GM23338 (cell line): ENCODE measurements around the gene MITF. TPM values are rescaled to one million over a fixed set of nuclear protein-coding genes. Genes with fewer than 3 reads are reported as not detected.

Source experiments
- ATAC-seq: fragments of 200-7000 bp; cut with Tn5 transposase; 3 replicates; pipeline ENCODE4 v1.9.1; 2020
- DNase-seq: peaks from one replicate; pipeline ENCODE4 v3.0.0-alpha.2; 2015; ENCODE audit warnings: low spot score
- H2AFZ ChIP-seq: fragments of 200-600 bp; sonication (generic); 2 replicates; pipeline ENCODE4 v1.8.0; 2016; ENCODE audit warnings: antibody characterized with exemption, mild to moderate bottlenecking, moderate library complexity
- H3F3A ChIP-seq: fragments of 200-600 bp; sonication (generic); replicated peaks from 2 replicates; pipeline ENCODE4 v1.8.0; 2017; ENCODE audit warnings: antibody characterized with exemption, mixed run types, low read depth
- H3K27ac ChIP-seq: fragments of 200-600 bp; sonication (generic); 2 replicates; pipeline ENCODE4 v1.6.1; 2016; ENCODE audit warnings: low read depth
- H3K27me3 ChIP-seq: fragments of 200-600 bp; sonication (generic); 2 replicates; pipeline ENCODE4 v1.8.0; 2016; ENCODE audit warnings: mild to moderate bottlenecking, mixed run types, moderate library complexity; ENCODE audit not compliant: insufficient read depth
- H3K36me3 ChIP-seq: fragments of 200-600 bp; sonication (generic); 2 replicates; pipeline ENCODE4 v1.8.0; 2016; ENCODE audit warnings: mild to moderate bottlenecking; ENCODE audit not compliant: insufficient read depth
- H3K4me1 ChIP-seq: fragments of 200-600 bp; sonication (generic); 2 replicates; pipeline ENCODE4 v1.8.0; 2016; ENCODE audit warnings: mild to moderate bottlenecking, moderate library complexity; ENCODE audit not compliant: insufficient read depth
- H3K4me2 ChIP-seq: fragments of 200-600 bp; sonication (generic); 2 replicates; pipeline ENCODE4 v1.7.1; 2017; ENCODE audit warnings: mixed run types
- H3K4me3 ChIP-seq: fragments of 200-600 bp; sonication (generic); 2 replicates; pipeline ENCODE4 v1.6.1; 2016; ENCODE audit warnings: mixed run types
- H3K79me2 ChIP-seq: fragments of 200-600 bp; sonication (generic); replicated peaks from 2 replicates; pipeline ENCODE4 v1.8.0; 2017; ENCODE audit warnings: mild to moderate bottlenecking; ENCODE audit not compliant: insufficient read depth
- H3K9me2 ChIP-seq: fragments of 200-600 bp; sonication (generic); 2 replicates; pipeline ENCODE4 v1.8.0; 2017; ENCODE audit not compliant: insufficient read depth
- H4K20me1 ChIP-seq: fragments of 200-600 bp; sonication (generic); replicated peaks from 2 replicates; pipeline ENCODE4 v1.8.0; 2017; ENCODE audit warnings: mild to moderate bottlenecking; ENCODE audit not compliant: insufficient read depth
- H3K27ac Mint-ChIP-seq: 2 replicates; pipeline ENCODE4 v1.8.0; 2020; ENCODE audit warnings: inconsistent platforms, mild to moderate bottlenecking, moderate library complexity, mixed read lengths
- H3K27me3 Mint-ChIP-seq: 3 replicates; pipeline ENCODE4 v1.8.0; 2022; ENCODE audit warnings: low read depth, mild to moderate bottlenecking, moderate library complexity, mixed read lengths, inconsistent platforms; ENCODE audit not compliant: insufficient read depth, poor library complexity
- H3K36me3 Mint-ChIP-seq: 3 replicates; pipeline ENCODE4 v1.8.0; 2021; ENCODE audit warnings: low read depth, mild to moderate bottlenecking, inconsistent platforms, moderate library complexity, mixed read lengths
- H3K4me1 Mint-ChIP-seq: 3 replicates; pipeline ENCODE4 v1.8.0; 2020; ENCODE audit warnings: mild to moderate bottlenecking, inconsistent platforms, mixed read lengths
- H3K4me3 Mint-ChIP-seq: 3 replicates; pipeline ENCODE4 v1.8.0; 2021; ENCODE audit warnings: moderate library complexity, mild to moderate bottlenecking, inconsistent platforms, mixed read lengths
- H3K9me3 Mint-ChIP-seq: 3 replicates; pipeline ENCODE4 v1.8.0; 2020; ENCODE audit warnings: moderate library complexity, mild to moderate bottlenecking, inconsistent platforms, mixed read lengths
- CREB1 ChIP-seq: fragments of 250-450 bp; sonication (Bioruptor Pico); IDR thresholded peaks from 2 replicates; pipeline ENCODE4 v1.5.0; 2020; ENCODE audit warnings: low read depth, mild to moderate bottlenecking, moderate library complexity
- CTCF ChIP-seq, 2 experiments: fragments of 200-600 bp in 1 of 2; sonication (generic) in 1 of 2; conservative IDR thresholded peaks; 2 replicates each; pipeline versions ENCODE4 v1.5.1 to v1.6.1; 2016 to 2017; ENCODE audit warnings: antibody characterized with exemption in 2 of 2, low read depth in 2 of 2, mild to moderate bottlenecking in 2 of 2, moderate library complexity in 1 of 2
- ETS1 ChIP-seq: IDR thresholded peaks from 2 replicates; pipeline ENCODE4 v1.6.1; 2016; ENCODE audit warnings: antibody characterized with exemption
- EZH2 ChIP-seq: fragments of 200-600 bp; sonication (generic); IDR thresholded peaks from one replicate; pipeline ENCODE4 v1.8.0; 2017; ENCODE audit warnings: antibody characterized with exemption, mild to moderate bottlenecking, low read depth; ENCODE audit not compliant: unreplicated experiment
- EZH2phosphoT487 ChIP-seq: fragments of 200-600 bp; sonication (generic); IDR thresholded peaks from one replicate; pipeline ENCODE4 v1.8.1; 2018; ENCODE audit warnings: antibody characterized with exemption; ENCODE audit not compliant: unreplicated experiment
- JUNB ChIP-seq: IDR thresholded peaks from one replicate; pipeline ENCODE4 v1.6.1; 2016; ENCODE audit warnings: antibody characterized with exemption; ENCODE audit not compliant: unreplicated experiment
- NANOG ChIP-seq: IDR thresholded peaks from 2 replicates; pipeline ENCODE4 v1.6.1; 2016; ENCODE audit warnings: antibody characterized with exemption, borderline replicate concordance
- POLR2AphosphoS5 ChIP-seq: IDR thresholded peaks from 2 replicates; pipeline ENCODE4 v1.6.1; 2016; ENCODE audit warnings: antibody characterized with exemption, low read depth
- REST ChIP-seq: IDR thresholded peaks from one replicate; pipeline ENCODE4 v1.6.1; 2018; ENCODE audit warnings: antibody characterized with exemption; ENCODE audit not compliant: unreplicated experiment
- STAT1 ChIP-seq: IDR thresholded peaks from one replicate; pipeline ENCODE4 v1.6.1; 2016; ENCODE audit warnings: antibody characterized with exemption; ENCODE audit not compliant: unreplicated experiment
- ZNF114 ChIP-seq: fragments of 250-450 bp; sonication (Bioruptor Pico); IDR thresholded peaks from 2 replicates; pipeline ENCODE4 v1.5.0; 2020; ENCODE audit warnings: mild to moderate bottlenecking, moderate library complexity
- ZNF331 ChIP-seq: fragments of 250-450 bp; sonication (Bioruptor Pico); IDR thresholded peaks from 2 replicates; pipeline ENCODE4 v1.5.0; 2020; ENCODE audit warnings: low read depth, mild to moderate bottlenecking, moderate library complexity
- ZNF462 ChIP-seq: fragments of 250-450 bp; sonication (Bioruptor Pico); IDR thresholded peaks from 2 replicates; pipeline ENCODE4 v1.5.0; 2020; ENCODE audit warnings: mild to moderate bottlenecking, moderate library complexity
- polyA plus RNA-seq: library from polyadenylated mRNA; unstranded; fragments of >200 nt; fragmentation: Nextera tagmentation; extraction: Ambion mirVana; gene quantifications from 2 replicates; pipeline ENCODE4 v1.2.1, GENCODE V29; 2016
- total RNA-seq: library from RNA; depleted of rRNA; stranded (reverse); fragments of >200 nt; shearing (Covaris generic); gene quantifications from 2 replicates; pipeline ENCODE4 v1.2.3, GENCODE V29; 2014

Gene MITF
- total and polyA plus RNA-seq, 2 experiments from 2014 or later: 1.9 to 2.4 TPM

- Mint-ChIP-seq H3K4me3 (no peak overlapping the region), H3K4me1 (peaks cover under 1% of the 10 kb centered on the region; the same call in 2 of the 3 replicates), H3K9me3 (peaks cover 5% of the 10 kb centered on the region; the same call in 2 of the 3 replicates), H3K36me3 (0 out of 3 replicates have a peak, but pooled peaks cover 4% of the 10 kb centered on the region), H3K27me3 (no peaks in the 10 kb centered on the region), H3K27ac (no peak overlapping the region)
- Histone ChIP-seq H3K36me3 (no peaks in the 10 kb centered on the region), H4K20me1 (no peaks in the 10 kb centered on the region), H3K4me3 (no peak overlapping the region), H3K9me2 (no peaks in the 10 kb centered on the region), H3K27me3 (no peaks in the 10 kb centered on the region), H3K27ac (no peak overlapping the region), H2AFZ (no peak overlapping the region), H3F3A (no peaks in the 10 kb centered on the region), H3K4me2 (no peak overlapping the region), H3K79me2 (no peaks in the 10 kb centered on the region), H3K4me1 (no peaks in the 10 kb centered on the region)
- TF ChIP-seq JUNB (no peak), ZNF114 (CRISPR knock-in tag) (no peak), ETS1 (no peak), EZH2 (no peak), CTCF (conservative IDR thresholded peaks at IDR 0.05; ENCODE audit: low read depth in 2 of 2) (no peak), ZNF331 (no peak), NANOG (no peak), REST (no peak), STAT1 (no peak), POLR2AphosphoS5 (no peak), CREB1 (CRISPR knock-in tag) (no peak), ZNF462 (CRISPR knock-in tag) (no peak), EZH2phosphoT487 (no peak)
- DNase-seq (no peak), ATAC-seq (no peak)
These were observed 94.3 kb downstream of the MITF start for GRCh38 chr3:69833591-69833990.
